ENCODE measurements around the gene TAOK1.

- TF ChIP-seq CTCF (IDR thresholded peaks at IDR 0.05): no peak
- no peak for TF ChIP-seq EZH2 (IDR thresholded peaks at IDR 0.05; ENCODE audit: borderline replicate concordance, insufficient read depth, low read depth, low read length, poor library complexity, severe bottlenecking)
Observed at GRCh38 chr17:29364691-29365090, 25.5 kb upstream of the TAOK1 start.

All from B cell (primary cell).